Measurements from ENCODE around the gene VPS52.

DNA sequence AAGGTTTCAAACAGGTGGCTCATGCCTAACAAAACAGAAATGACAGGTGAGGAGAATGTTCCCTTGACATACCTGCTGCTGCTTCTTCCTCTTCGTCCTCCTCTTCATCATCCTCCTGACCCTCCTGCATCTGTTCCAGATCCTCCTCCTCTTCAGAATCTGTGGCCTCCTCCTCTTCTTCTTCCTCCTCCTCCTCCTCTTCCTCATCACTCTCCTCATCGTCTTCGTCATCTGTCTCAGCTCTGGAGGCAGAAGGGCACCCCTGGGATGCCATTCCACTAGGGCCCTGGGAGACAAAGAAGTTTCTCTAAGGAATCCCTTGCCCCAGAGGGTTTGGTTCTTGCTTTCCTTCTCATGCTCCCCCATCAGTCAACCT is 48.3 kb upstream of the VPS52 start:
- TF ChIP-seq, protein P1, sequence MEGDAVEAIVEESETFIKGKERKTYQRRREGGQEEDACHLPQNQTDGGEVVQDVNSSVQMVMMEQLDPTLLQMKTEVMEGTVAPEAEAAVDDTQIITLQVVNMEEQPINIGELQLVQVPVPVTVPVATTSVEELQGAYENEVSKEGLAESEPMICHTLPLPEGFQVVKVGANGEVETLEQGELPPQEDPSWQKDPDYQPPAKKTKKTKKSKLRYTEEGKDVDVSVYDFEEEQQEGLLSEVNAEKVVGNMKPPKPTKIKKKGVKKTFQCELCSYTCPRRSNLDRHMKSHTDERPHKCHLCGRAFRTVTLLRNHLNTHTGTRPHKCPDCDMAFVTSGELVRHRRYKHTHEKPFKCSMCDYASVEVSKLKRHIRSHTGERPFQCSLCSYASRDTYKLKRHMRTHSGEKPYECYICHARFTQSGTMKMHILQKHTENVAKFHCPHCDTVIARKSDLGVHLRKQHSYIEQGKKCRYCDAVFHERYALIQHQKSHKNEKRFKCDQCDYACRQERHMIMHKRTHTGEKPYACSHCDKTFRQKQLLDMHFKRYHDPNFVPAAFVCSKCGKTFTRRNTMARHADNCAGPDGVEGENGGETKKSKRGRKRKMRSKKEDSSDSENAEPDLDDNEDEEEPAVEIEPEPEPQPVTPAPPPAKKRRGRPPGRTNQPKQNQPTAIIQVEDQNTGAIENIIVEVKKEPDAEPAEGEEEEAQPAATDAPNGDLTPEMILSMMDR (IDR thresholded peaks at IDR 0.05; ENCODE audit: insufficient read depth, low read length): no peak
- no peak for TF ChIP-seq POLR2AphosphoS5 (IDR thresholded peaks at IDR 0.05; ENCODE audit: low read depth)

All from HL-60 (cell line).